Neutrophil (primary cell): ENCODE measurements around the gene FLRT2.

ENCODE experiments used
- H3K27ac ChIP-seq: fragments of 200-600 bp; sonication (generic); 2 replicates; pipeline ENCODE4 v1.5.1; 2016; ENCODE audit warnings: mild to moderate bottlenecking, moderate library complexity
- H3K27me3 ChIP-seq: fragments of 200-600 bp; sonication (generic); 2 replicates; pipeline ENCODE4 v1.6.0; 2016; ENCODE audit warnings: mild to moderate bottlenecking
- H3K36me3 ChIP-seq: fragments of 200-600 bp; sonication (generic); 2 replicates; pipeline ENCODE4 v1.5.1; 2017
- H3K4me1 ChIP-seq, 2 experiments: fragments of 200-600 bp in 1 of 2; sonication (generic) in 1 of 2; 1 replicate in 1 of 2; 2 replicates in 1 of 2; pipeline versions ENCODE4 v1.5.1 to v1.6.1; 2013 to 2016; ENCODE audit warnings: low read depth in 1 of 2, low read length in 1 of 2, mild to moderate bottlenecking in 1 of 2, moderate library complexity in 1 of 2; ENCODE audit not compliant: control insufficient read depth in 1 of 2, insufficient read depth in 1 of 2
- H3K4me3 ChIP-seq, 2 experiments: fragments of 200-600 bp in 1 of 2; sonication (generic) in 1 of 2; 1 replicate in 1 of 2; 2 replicates in 1 of 2; pipeline ENCODE4 v1.5.1; 2013 to 2016; ENCODE audit warnings: low read depth in 1 of 2, low read length in 1 of 2, mild to moderate bottlenecking in 1 of 2, moderate library complexity in 1 of 2
- H3K9me3 ChIP-seq: fragments of 200-600 bp; sonication (generic); 2 replicates; pipeline ENCODE4 v1.5.1; 2016
- TF ChIP-seq, protein P1 (sequence below): fragments of 200-600 bp; sonication (generic); IDR thresholded peaks from 2 replicates; pipeline ENCODE4 v1.5.1; 2016; ENCODE audit warnings: antibody characterized with exemption

The FLRT2 gene

GRCh38 chr14:85516239-85517113, 13.5 kb upstream of the FLRT2 start:
- H3K4me1 ChIP-seq = no peaks in the 10 kb centered on the region
- no peaks in the 10 kb centered on the region for H3K9me3 ChIP-seq
- TF ChIP-seq, protein P1, sequence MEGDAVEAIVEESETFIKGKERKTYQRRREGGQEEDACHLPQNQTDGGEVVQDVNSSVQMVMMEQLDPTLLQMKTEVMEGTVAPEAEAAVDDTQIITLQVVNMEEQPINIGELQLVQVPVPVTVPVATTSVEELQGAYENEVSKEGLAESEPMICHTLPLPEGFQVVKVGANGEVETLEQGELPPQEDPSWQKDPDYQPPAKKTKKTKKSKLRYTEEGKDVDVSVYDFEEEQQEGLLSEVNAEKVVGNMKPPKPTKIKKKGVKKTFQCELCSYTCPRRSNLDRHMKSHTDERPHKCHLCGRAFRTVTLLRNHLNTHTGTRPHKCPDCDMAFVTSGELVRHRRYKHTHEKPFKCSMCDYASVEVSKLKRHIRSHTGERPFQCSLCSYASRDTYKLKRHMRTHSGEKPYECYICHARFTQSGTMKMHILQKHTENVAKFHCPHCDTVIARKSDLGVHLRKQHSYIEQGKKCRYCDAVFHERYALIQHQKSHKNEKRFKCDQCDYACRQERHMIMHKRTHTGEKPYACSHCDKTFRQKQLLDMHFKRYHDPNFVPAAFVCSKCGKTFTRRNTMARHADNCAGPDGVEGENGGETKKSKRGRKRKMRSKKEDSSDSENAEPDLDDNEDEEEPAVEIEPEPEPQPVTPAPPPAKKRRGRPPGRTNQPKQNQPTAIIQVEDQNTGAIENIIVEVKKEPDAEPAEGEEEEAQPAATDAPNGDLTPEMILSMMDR = no peak
- no peak overlapping the region for H3K4me3 ChIP-seq
- no peak overlapping the region for H3K27ac ChIP-seq
- no peaks in the 10 kb centered on the region for H3K27me3 ChIP-seq
- H3K36me3 ChIP-seq = no peaks in the 10 kb centered on the region

DNA sequence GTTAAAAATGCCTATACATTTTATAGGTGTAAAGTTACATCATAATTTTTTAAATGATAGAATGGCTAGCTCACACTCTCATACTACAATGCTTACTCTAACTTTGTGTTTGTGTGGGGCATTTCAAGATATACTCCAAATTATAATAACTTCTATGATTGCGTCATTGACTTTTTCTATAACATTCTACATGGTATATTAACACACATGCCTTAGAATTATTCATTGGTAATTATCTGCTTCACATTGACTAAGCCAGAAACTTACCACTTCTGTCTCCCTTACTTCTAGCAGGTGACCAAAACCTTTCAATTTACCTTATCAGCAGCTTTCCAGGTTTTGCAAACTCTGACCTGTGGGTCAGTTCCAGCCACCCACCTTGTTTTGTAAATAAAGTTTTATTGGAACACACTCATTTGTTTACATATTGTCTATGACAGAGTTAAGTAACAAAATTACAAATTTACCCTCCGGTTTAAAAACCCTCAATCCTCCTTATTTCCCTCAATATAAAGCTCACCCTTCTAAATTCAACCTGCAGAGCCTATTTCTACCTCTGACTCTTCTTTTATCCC, 12.7 kb upstream of the FLRT2 start:
- TF ChIP-seq, protein P1 = no peak
- Histone ChIP-seq H3K27ac (no peak overlapping the region), H3K4me3 (no peak overlapping the region), H3K27me3 (no peaks in the 10 kb centered on the region), H3K9me3 (no peaks in the 10 kb centered on the region), H3K4me1 (no peaks in the 10 kb centered on the region), H3K36me3 (no peaks in the 10 kb centered on the region)

GRCh38 chr14:85519661-85520305, 10.2 kb upstream of the FLRT2 start:
- TF ChIP-seq, protein P1 = no peak
- Histone ChIP-seq H3K27ac (no peak overlapping the region), H3K9me3 (no peaks in the 10 kb centered on the region), H3K4me3 (no peak overlapping the region), H3K4me1 (no peaks in the 10 kb centered on the region), H3K27me3 (no peaks in the 10 kb centered on the region), H3K36me3 (no peaks in the 10 kb centered on the region)

- H3K27me3 ChIP-seq = no peaks in the 10 kb centered on the region
- H3K27ac ChIP-seq = no peak overlapping the region
- TF ChIP-seq, protein P1 = no peak
- H3K4me1 ChIP-seq = peaks cover 4 to 7% of the 10 kb centered on the region in 2 experiments
- H3K9me3 ChIP-seq = no peaks in the 10 kb centered on the region
- H3K36me3 ChIP-seq = no peaks in the 10 kb centered on the region
- H3K4me3 ChIP-seq = no peak overlapping the region
Measured at GRCh38 chr14:85520581-85520980, 9.4 kb upstream of the FLRT2 start.

- Histone ChIP-seq H3K4me3 (no peak overlapping the region), H3K36me3 (no peaks in the 10 kb centered on the region), H3K27ac (no peak overlapping the region), H3K4me1 (peaks cover 7 to 8% of the 10 kb centered on the region in 2 experiments), H3K9me3 (no peaks in the 10 kb centered on the region), H3K27me3 (peaks cover 8% of the 10 kb centered on the region)
- TF ChIP-seq, protein P1 = no peak
Measured at GRCh38 chr14:85523624-85524023, 6.3 kb upstream of the FLRT2 start.
